NOMO-1 treated with dmso at 0.1 percent for 144 hours (cell line): ENCODE results near the gene TEN1.

Experiments
- DNase-seq: peaks from one replicate; lab custom pipeline; 2025; ENCODE audit not compliant: unreplicated experiment; lab: John Stamatoyannopoulos, UW

Gene TEN1

GRCh38 chr17:75976175-75976848 is 2.7 kb upstream of the TEN1 start:
- no peak for DNase-seq

GRCh38 chr17:75979705-75980187 is 706 bp downstream of the TEN1 start:
- DNase-seq = peak; percentile 71

GRCh38 chr17:75980188-75981018 is 1.4 kb downstream of the TEN1 start:
- no peak for DNase-seq

GRCh38 chr17:75981019-75981615 is 2.1 kb downstream of the TEN1 start:
- DNase-seq = no peak

GRCh38 chr17:75983501-75984181 is 4.6 kb downstream of the TEN1 start:
- DNase-seq = peak; percentile 53

GRCh38 chr17:75985986-75986385 is 6.9 kb downstream of the TEN1 start:
- DNase-seq = no peak

- no peak for DNase-seq
These were observed 8.0 kb downstream of the TEN1 start for GRCh38 chr17:75987041-75987440.

- DNase-seq = no peak
These were observed 12.4 kb downstream of the TEN1 start for GRCh38 chr17:75991396-75991795.

- DNase-seq = no peak
These were observed 15.8 kb downstream of the TEN1 start for GRCh38 chr17:75994802-75995370.

GRCh38 chr17:75995385-75995925 is 16.4 kb downstream of the TEN1 start:
- no peak for DNase-seq

GRCh38 chr17:75996665-75997590 is 17.9 kb downstream of the TEN1 start:
- peak; percentile 76 for DNase-seq

- DNase-seq = no peak
These were observed 19.3 kb downstream of the TEN1 start for GRCh38 chr17:75998327-75998795.

- DNase-seq = peak; percentile 37
These were observed 21.1 kb downstream of the TEN1 start for GRCh38 chr17:76000016-76000754.

GRCh38 chr17:76000755-76001521 is 21.9 kb downstream of the TEN1 start, which contains the start of gene CDK3:
Gene CDK3 (plus strand): TSS chr17:76000855. CDS start chr17:76001426, 571 bp downstream.
- no peak for DNase-seq

GRCh38 chr17:76002100-76002499 is 23.1 kb downstream of the TEN1 start:
- DNase-seq = no peak

GRCh38 chr17:76003915-76004314 is 24.9 kb downstream of the TEN1 start:
- no peak for DNase-seq

- DNase-seq = no peak
These were observed 25.8 kb downstream of the TEN1 start for GRCh38 chr17:76004750-76005262.
